ENCODE measurements around the gene SSC5D.

DNA sequence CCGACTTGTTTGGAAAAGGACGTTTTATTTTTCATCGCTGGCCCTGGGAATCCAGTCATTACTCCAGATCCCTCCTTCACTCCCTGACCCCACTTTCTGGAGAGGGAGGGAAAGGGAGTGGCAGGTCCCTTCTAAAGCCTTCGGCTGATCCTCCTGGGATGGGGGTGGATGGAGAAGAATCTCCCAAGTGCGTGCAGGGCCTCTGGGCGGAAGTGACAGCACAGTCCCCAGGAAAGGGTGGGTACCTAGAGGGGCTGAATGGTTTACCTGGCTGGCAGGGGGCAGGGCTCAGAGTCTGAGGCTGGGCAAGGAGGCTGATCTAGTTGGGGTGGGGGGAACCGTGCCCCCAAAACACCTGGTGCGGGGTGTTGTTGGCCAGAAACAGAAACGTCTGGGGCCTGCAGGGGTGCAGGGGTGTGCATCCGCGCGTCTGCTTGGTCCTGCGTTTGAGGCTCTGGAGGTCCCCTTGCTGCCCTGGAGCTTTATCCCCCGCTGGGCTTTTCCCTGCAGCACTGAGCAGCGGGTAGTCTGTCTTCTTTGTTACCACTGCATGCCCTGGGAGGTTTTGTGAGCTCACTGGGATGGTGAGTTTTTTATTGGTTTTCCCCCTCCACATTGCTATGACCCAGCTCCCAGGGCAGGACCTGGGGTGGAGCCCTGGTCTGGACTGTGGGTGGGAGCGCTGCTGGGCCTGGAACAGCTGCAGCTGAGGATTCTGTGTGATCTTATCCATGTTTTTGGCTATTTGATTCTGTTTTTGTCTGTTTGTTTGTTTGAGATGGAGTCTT is 14.8 kb upstream of the SSC5D start:
- TF ChIP-seq, protein P1, sequence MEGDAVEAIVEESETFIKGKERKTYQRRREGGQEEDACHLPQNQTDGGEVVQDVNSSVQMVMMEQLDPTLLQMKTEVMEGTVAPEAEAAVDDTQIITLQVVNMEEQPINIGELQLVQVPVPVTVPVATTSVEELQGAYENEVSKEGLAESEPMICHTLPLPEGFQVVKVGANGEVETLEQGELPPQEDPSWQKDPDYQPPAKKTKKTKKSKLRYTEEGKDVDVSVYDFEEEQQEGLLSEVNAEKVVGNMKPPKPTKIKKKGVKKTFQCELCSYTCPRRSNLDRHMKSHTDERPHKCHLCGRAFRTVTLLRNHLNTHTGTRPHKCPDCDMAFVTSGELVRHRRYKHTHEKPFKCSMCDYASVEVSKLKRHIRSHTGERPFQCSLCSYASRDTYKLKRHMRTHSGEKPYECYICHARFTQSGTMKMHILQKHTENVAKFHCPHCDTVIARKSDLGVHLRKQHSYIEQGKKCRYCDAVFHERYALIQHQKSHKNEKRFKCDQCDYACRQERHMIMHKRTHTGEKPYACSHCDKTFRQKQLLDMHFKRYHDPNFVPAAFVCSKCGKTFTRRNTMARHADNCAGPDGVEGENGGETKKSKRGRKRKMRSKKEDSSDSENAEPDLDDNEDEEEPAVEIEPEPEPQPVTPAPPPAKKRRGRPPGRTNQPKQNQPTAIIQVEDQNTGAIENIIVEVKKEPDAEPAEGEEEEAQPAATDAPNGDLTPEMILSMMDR (IDR thresholded peaks at IDR 0.05): no peak
- TF ChIP-seq FOXM1 (IDR thresholded peaks at IDR 0.05; ENCODE audit: low read depth) (no peak), TCF12 (IDR thresholded peaks at IDR 0.05) (no peak), GABPA (IDR thresholded peaks at IDR 0.05; ENCODE audit: low read depth) (no peak), JUND (IDR thresholded peaks at IDR 0.05) (no peak)
- TF ChIP-seq, protein P2, sequence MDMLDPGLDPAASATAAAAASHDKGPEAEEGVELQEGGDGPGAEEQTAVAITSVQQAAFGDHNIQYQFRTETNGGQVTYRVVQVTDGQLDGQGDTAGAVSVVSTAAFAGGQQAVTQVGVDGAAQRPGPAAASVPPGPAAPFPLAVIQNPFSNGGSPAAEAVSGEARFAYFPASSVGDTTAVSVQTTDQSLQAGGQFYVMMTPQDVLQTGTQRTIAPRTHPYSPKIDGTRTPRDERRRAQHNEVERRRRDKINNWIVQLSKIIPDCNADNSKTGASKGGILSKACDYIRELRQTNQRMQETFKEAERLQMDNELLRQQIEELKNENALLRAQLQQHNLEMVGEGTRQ (IDR thresholded peaks at IDR 0.05; ENCODE audit: borderline replicate concordance, low read depth, low read length): no peak
